ENCODE results near the gene APOBEC3H.

DNA sequence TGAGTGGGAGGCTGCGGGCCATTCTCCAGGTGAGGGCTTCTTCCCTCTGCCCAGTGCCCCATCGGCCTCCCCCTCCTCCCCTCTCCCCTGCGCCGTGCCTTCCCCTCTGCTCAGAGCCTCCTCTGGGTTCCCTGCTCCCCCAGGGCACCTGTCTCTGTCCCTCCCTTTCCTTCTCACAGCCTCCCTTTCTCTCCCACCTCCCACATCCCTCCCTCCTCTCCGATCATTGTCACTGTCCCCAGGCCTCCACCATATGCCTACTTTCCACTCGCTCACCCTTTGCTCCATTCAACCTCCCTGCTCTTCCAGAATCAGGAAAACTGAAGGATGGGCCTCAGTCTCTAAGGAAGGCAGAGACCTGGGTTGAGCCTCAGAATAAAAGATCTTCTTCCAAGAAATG is 9.9 kb upstream of the APOBEC3H start:
- TF ChIP-seq, protein P1, sequence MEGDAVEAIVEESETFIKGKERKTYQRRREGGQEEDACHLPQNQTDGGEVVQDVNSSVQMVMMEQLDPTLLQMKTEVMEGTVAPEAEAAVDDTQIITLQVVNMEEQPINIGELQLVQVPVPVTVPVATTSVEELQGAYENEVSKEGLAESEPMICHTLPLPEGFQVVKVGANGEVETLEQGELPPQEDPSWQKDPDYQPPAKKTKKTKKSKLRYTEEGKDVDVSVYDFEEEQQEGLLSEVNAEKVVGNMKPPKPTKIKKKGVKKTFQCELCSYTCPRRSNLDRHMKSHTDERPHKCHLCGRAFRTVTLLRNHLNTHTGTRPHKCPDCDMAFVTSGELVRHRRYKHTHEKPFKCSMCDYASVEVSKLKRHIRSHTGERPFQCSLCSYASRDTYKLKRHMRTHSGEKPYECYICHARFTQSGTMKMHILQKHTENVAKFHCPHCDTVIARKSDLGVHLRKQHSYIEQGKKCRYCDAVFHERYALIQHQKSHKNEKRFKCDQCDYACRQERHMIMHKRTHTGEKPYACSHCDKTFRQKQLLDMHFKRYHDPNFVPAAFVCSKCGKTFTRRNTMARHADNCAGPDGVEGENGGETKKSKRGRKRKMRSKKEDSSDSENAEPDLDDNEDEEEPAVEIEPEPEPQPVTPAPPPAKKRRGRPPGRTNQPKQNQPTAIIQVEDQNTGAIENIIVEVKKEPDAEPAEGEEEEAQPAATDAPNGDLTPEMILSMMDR (IDR thresholded peaks at IDR 0.05; ENCODE audit: low read depth, low read length, poor library complexity, severe bottlenecking), result no peak
- TF ChIP-seq EZH2phosphoT487 (IDR thresholded peaks at IDR 0.05; ENCODE audit: borderline replicate concordance, low read length), result no peak
